A549 (cell line): ENCODE data around the gene FAM180A. TPM values are rescaled to one million over a fixed set of nuclear protein-coding genes. Genes with fewer than 3 reads are reported as not detected.

ENCODE experiments used
- ATAC-seq, 2 experiments: fragments of 200-7000 bp in 1 of 2; fragments of >200 bp in 1 of 2; cut with Nextera tagmentation in 1 of 2; cut with Tn5 transposase in 1 of 2; 3 replicates each; pipeline versions ENCODE4 v1.8.0 to v1.9.1; 2018 to 2020; ENCODE audit warnings: mild to moderate bottlenecking in 1 of 2, moderate library complexity in 1 of 2
- CTCF ChIA-PET: fragments of 300-600 bp; sonication (Branson Sonifier 250); formaldehyde crosslinking; extraction: SDS; loops from one replicate; lab custom pipeline; 2021; ENCODE audit warnings: antibody characterized with exemption, inconsistent platforms; lab: Yijun Ruan, JAX
- POLR2A ChIA-PET: fragments of 350-600 bp; formaldehyde crosslinking; extraction: SDS; loops from one replicate; lab custom pipeline; 2021; ENCODE audit warnings: antibody characterized with exemption, inconsistent platforms; lab: Yijun Ruan, JAX
- DNase-seq, 2 experiments: peaks; one replicate each; pipeline versions ENCODE4 v3.0.0 to v3.0.0-alpha.2; 2011 to 2016; ENCODE audit warnings: low read depth in 1 of 2, low spot score in 1 of 2
- FAIRE-seq: peaks from 2 replicates; lab custom pipeline; 2011; peaks lifted over from hg19 to GRCh38; lab: Jason Lieb, UNC
- H3K27ac ChIP-seq, 2 experiments: fragments of >200 bp; sonication (Bioruptor Twin); formaldehyde crosslinking; 3 replicates each; pipeline ENCODE4 v1.5.1; 2016 to 2017
- H3K4me1 ChIP-seq: fragments of >200 bp; sonication (Bioruptor Twin); formaldehyde crosslinking; 3 replicates; pipeline ENCODE4 v1.6.1; 2016
- H3K4me2 ChIP-seq: fragments of >200 bp; sonication (Bioruptor Twin); formaldehyde crosslinking; 3 replicates; pipeline ENCODE4 v1.6.1; 2016
- H3K4me3 ChIP-seq: fragments of >200 bp; sonication (Bioruptor Twin); formaldehyde crosslinking; 3 replicates; pipeline ENCODE4 v1.5.1; 2016
- H3K9me3 ChIP-seq: fragments of >200 bp; sonication (Bioruptor Twin); formaldehyde crosslinking; 3 replicates; pipeline ENCODE4 v1.6.1; 2016
- CHD4 ChIP-seq: fragments of 200-600 bp; sonication (generic); IDR thresholded peaks from 2 replicates; pipeline ENCODE4 v1.6.1; 2016; ENCODE audit warnings: antibody characterized with exemption, mild to moderate bottlenecking, borderline replicate concordance
- FOSL2 ChIP-seq, 2 experiments: fragments of 450-650 bp in 1 of 2; fragments of >200 bp in 1 of 2; sonication (Bioruptor Twin) in 1 of 2; formaldehyde crosslinking; IDR thresholded peaks; 2 replicates each; pipeline versions ENCODE4 v1.5.0 to v1.6.1; 2016 to 2020; ENCODE audit warnings: mild to moderate bottlenecking in 1 of 2, moderate library complexity in 1 of 2
- FOXS1 ChIP-seq: fragments of 250-450 bp; sonication (Bioruptor Pico); IDR thresholded peaks from 2 replicates; pipeline ENCODE4 v1.5.0; 2020; ENCODE audit warnings: mild to moderate bottlenecking, moderate library complexity
- GATA3 ChIP-seq: IDR thresholded peaks from 2 replicates; pipeline ENCODE4 v1.6.1; 2012; ENCODE audit warnings: borderline replicate concordance
- HDAC2 ChIP-seq: fragments of 200-600 bp; sonication (generic); IDR thresholded peaks from 2 replicates; pipeline ENCODE4 v1.6.1; 2016
- HOXB13 ChIP-seq: fragments of 250-450 bp; sonication (Bioruptor Pico); IDR thresholded peaks from 2 replicates; pipeline ENCODE4 v1.5.0; 2020; ENCODE audit warnings: low read depth, mild to moderate bottlenecking, moderate library complexity
- KDM1A ChIP-seq: fragments of 200-600 bp; sonication (generic); IDR thresholded peaks from 2 replicates; pipeline ENCODE4 v1.6.1; 2016; ENCODE audit warnings: low read depth, mild to moderate bottlenecking
- KDM5A ChIP-seq: fragments of 200-600 bp; sonication (generic); IDR thresholded peaks from 2 replicates; pipeline ENCODE4 v1.6.1; 2016; ENCODE audit warnings: antibody characterized with exemption, mild to moderate bottlenecking
- MYC ChIP-seq: IDR thresholded peaks from 2 replicates; pipeline ENCODE4 v1.6.1; 2012; ENCODE audit warnings: mild to moderate bottlenecking, inconsistent platforms, low read length, improper control_type of control experiment, borderline replicate concordance
- PHF8 ChIP-seq: fragments of 200-600 bp; sonication (generic); IDR thresholded peaks from 2 replicates; pipeline ENCODE4 v1.6.1; 2016; ENCODE audit warnings: low read depth, mild to moderate bottlenecking, antibody characterized with exemption, moderate library complexity, borderline replicate concordance
- POLR2A ChIP-seq: IDR thresholded peaks from 2 replicates; pipeline ENCODE4 v1.6.1; 2012; ENCODE audit warnings: mild to moderate bottlenecking, low read length
- RNF2 ChIP-seq: fragments of 200-600 bp; sonication (generic); IDR thresholded peaks from 2 replicates; pipeline ENCODE4 v1.6.1; 2016; ENCODE audit warnings: low read depth, mild to moderate bottlenecking, antibody characterized with exemption, moderate library complexity, borderline replicate concordance
- TP53 ChIP-seq: fragments of 250-450 bp; sonication (Bioruptor Pico); IDR thresholded peaks from 2 replicates; pipeline ENCODE4 v1.5.0; 2021; ENCODE audit warnings: mild to moderate bottlenecking, moderate library complexity
- ZC3H11A ChIP-seq: fragments of 450-650 bp; IDR thresholded peaks from 2 replicates; pipeline ENCODE4 v1.6.1; 2014; ENCODE audit warnings: antibody characterized with exemption, mild to moderate bottlenecking
- WGBS: methylation state at CpG from one replicate; pipeline ENCODE4 v1.1.6; 2017; ENCODE audit errors: missing lambda C conversion rate; 5-methylcytosine and 5-hydroxymethylcytosine counted together
- polyA plus RNA-seq, 4 experiments: library from polyadenylated mRNA; depleted of rRNA in 3 of 4; stranded (reverse); fragments of >200 nt; fragmentation: RNase III in 1 of 4; extraction: RNeasy Plus Mini Kit Qiagen cat#74134 plus additional on column Dnase treatment in 1 of 4; gene quantifications; 2 replicates in 3 of 4; 3 replicates in 1 of 4; pipeline ENCODE4 v1.2.3, GENCODE V29; 2011 to 2017
- TF ChIP-seq, protein P1 (sequence below): IDR thresholded peaks from 2 replicates; pipeline ENCODE4 v1.6.1; 2012
- TF ChIP-seq, protein P2 (sequence below): fragments of 250-450 bp; sonication (Bioruptor Pico); IDR thresholded peaks from 2 replicates; pipeline ENCODE4 v1.5.0; 2021; ENCODE audit warnings: mild to moderate bottlenecking, moderate library complexity, borderline replicate concordance

Gene FAM180A
- polyA plus RNA-seq, 2 of the 4 experiments (the other 2 are of a cell fraction), result not detected

DNA sequence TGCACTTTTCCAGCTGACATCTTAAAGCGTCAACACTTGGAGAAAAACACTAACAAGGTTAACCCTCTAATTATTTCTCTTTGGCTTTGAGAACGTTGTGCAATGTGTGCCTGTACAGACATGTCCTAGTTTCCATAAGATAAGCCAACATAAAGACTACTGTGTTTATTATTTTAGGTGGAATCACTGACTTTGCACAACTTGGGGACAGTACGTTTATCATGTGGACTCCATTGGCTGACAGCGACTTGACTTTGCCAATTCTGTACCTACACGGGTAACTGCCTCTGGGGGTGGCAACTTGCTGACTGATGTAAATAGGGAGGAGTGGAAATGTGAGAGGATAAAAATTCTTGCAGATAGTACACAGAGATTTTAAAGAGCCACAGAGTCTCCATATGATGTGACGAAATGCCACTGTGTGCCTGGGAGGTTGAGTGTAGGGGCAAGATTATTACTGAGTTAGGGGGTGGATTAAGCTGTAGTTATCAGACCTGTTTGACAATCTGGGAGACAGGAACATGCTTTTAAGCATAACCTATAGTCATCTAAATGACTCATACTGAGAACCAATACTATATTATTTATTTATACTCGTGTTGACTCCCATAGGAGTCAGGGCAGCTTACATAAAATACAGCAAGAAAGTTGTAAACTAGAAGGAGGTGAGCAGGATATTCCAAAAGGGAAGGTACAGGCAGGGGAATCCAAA is 41.6 kb downstream of the FAM180A start:
- 74% methylated on average over 7 of the region's 7 CpGs for WGBS
- POLR2A ChIA-PET, result no interaction called here
- Histone ChIP-seq H3K4me3 (no peak overlapping the region), H3K9me3 (no peaks in the 10 kb centered on the region), H3K4me1 (no peaks in the 10 kb centered on the region), H3K27ac (no peak overlapping the region), H3K4me2 (no peak overlapping the region)
- CTCF ChIA-PET, result interaction anchor here (1.5 to 3.0 kb wide), 3 partner anchors 10 to 34 kb away, joined by 4 to 11 read pairs (median 6); no protein-coding TSS in a partner anchor
- FAIRE-seq (no peak), ATAC-seq (no peak), DNase-seq (no peak)
- TF ChIP-seq PHF8, result no peak

DNA sequence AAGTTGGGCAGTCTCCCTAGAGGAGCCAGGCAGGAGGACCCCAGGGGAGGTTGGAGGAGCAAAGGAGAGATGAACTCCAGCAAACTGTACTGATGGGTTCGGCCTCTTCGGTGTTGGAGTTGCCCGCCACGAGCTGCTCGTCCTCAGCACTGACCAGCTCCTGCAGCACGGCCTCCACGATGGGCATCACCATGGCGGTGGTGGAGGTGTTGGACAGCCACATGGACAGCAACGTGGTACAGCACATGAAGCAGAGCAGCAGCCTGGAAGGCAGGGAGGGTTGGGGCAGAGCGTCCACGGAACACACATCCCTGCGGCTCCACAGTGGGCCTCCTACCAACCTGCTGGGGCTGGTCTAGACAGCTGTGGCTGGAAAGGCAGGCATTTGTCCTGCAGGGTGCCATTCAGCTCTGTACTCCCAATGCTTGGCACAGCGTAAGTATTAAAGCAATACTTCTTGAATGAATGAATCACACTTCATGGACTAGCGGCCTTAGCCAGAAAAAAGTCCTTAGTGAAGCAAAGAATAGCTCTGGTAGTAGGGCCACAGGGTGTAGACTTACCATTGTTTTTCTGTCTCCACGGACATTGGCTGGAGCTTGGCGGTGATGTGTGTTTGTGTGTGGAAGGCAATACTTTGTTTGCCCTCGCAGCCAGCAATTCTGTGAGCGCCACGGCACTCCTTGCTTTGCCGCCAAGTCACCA is 42.4 kb downstream of the FAM180A start:
- Histone ChIP-seq H3K4me1 (no peaks in the 10 kb centered on the region), H3K9me3 (no peaks in the 10 kb centered on the region), H3K27ac (no peak overlapping the region), H3K4me3 (no peak overlapping the region), H3K4me2 (no peak overlapping the region)
- no peak for DNase-seq
- no peak for TF ChIP-seq FOSL2 (IDR thresholded peaks at IDR 0.05)
- no peak for TF ChIP-seq FOSL2 (CRISPR knock-in tag; IDR thresholded peaks at IDR 0.05)
- no peak for TF ChIP-seq HOXB13 (CRISPR knock-in tag)
- TF ChIP-seq GATA3, result no peak
- TF ChIP-seq RNF2, result no peak
- POLR2A ChIA-PET, result no interaction called here
- CTCF ChIA-PET, result interaction anchor here (0.6 to 3.0 kb wide), 4 partner anchors 10 to 105 kb away, joined by 4 to 11 read pairs (median 5); no protein-coding TSS in a partner anchor
- 83% methylated on average over 20 of the region's 20 CpGs for WGBS
- no peak for ATAC-seq
- no peak for FAIRE-seq

DNA sequence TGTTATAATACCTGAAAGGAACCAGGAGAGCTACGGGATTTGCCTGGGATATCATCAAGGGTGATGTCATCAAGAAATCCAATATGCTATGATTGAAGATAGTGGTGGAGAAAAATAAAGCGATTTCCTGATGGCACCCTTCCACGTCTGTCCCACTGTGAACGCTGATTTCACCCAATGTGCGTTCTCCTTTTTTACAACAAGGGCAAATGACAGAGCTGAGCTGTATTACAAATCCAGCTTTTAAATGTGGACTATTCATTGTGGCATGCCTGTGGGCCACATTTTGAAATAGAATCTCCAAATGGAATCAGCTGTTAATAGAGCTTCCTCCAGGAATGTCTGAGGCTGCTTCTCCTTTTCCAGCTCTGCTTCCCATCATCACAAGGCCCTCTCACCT is 43.9 kb downstream of the FAM180A start:
- no peaks in the 10 kb centered on the region for H3K4me1 ChIP-seq
- no peaks in the 10 kb centered on the region for H3K9me3 ChIP-seq
- no peak for TF ChIP-seq CHD4
- no peak for TF ChIP-seq KDM5A
- no peak for TF ChIP-seq MYC
- TF ChIP-seq, protein P1, sequence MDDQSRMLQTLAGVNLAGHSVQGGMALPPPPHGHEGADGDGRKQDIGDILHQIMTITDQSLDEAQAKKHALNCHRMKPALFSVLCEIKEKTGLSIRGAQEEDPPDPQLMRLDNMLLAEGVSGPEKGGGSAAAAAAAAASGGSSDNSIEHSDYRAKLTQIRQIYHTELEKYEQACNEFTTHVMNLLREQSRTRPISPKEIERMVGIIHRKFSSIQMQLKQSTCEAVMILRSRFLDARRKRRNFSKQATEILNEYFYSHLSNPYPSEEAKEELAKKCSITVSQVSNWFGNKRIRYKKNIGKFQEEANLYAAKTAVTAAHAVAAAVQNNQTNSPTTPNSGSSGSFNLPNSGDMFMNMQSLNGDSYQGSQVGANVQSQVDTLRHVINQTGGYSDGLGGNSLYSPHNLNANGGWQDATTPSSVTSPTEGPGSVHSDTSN, result no peak
- TF ChIP-seq, protein P2, sequence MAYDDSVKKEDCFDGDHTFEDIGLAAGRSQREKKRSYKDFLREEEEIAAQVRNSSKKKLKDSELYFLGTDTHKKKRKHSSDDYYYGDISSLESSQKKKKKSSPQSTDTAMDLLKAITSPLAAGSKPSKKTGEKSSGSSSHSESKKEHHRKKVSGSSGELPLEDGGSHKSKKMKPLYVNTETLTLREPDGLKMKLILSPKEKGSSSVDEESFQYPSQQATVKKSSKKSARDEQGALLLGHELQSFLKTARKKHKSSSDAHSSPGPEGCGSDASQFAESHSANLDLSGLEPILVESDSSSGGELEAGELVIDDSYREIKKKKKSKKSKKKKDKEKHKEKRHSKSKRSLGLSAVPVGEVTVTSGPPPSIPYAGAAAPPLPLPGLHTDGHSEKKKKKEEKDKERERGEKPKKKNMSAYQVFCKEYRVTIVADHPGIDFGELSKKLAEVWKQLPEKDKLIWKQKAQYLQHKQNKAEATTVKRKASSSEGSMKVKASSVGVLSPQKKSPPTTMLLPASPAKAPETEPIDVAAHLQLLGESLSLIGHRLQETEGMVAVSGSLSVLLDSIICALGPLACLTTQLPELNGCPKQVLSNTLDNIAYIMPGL (CRISPR knock-in tag), result no peak
- TF ChIP-seq FOXS1 (CRISPR knock-in tag), result no peak
- no peak for TF ChIP-seq HDAC2
- TF ChIP-seq POLR2A, result no peak
- no peak for TF ChIP-seq KDM1A
- no peak for TF ChIP-seq ZC3H11A
- TF ChIP-seq TP53, result no peak
- TF ChIP-seq, all 56 proteins: peak for 0
- no peak for DNase-seq
- WGBS, result 66% methylated on average over 5 of the region's 5 CpGs
- ATAC-seq, result no peak
- Histone ChIP-seq H3K27ac (no peak overlapping the region), H3K4me3 (no peak overlapping the region), H3K4me2 (no peak overlapping the region)
- FAIRE-seq, result no peak
- POLR2A ChIA-PET, result no interaction called here
- CTCF ChIA-PET, result interaction anchor here (0.8 to 3.0 kb wide), 3 partner anchors 18 to 34 kb away, joined by 3 to 11 read pairs (median 5); no protein-coding TSS in a partner anchor
